GM21360 (cell line): ENCODE results near the gene ART4.

Experiments used
- ATAC-seq: cut with Tn5 transposase; IDR thresholded peaks from one replicate; pipeline ENCODE4 v1.9.1; 2021; ENCODE audit warnings: mild to moderate bottlenecking, moderate library complexity; ENCODE audit not compliant: unreplicated experiment

The ART4 gene

DNA sequence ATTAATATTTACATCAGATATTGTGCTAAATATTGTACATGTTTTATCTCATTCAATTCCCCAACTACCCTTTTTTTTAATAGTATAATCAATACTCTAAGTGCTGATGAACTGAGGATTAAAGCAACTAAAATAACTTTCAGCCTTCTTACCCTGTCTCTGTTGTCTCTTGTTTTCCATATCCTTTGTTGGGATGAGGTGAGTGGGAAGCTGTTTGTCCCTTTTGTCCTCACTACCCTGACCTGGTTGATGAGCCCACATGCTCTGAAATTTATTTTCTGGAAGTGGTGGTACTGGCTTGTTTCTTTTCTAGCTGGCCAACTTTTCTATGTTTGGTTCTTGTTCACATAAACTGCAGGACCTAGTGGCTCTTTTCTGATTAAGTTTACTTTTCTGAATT lies 9.6 kb upstream of the ART4 start:
- no peak for ATAC-seq

DNA sequence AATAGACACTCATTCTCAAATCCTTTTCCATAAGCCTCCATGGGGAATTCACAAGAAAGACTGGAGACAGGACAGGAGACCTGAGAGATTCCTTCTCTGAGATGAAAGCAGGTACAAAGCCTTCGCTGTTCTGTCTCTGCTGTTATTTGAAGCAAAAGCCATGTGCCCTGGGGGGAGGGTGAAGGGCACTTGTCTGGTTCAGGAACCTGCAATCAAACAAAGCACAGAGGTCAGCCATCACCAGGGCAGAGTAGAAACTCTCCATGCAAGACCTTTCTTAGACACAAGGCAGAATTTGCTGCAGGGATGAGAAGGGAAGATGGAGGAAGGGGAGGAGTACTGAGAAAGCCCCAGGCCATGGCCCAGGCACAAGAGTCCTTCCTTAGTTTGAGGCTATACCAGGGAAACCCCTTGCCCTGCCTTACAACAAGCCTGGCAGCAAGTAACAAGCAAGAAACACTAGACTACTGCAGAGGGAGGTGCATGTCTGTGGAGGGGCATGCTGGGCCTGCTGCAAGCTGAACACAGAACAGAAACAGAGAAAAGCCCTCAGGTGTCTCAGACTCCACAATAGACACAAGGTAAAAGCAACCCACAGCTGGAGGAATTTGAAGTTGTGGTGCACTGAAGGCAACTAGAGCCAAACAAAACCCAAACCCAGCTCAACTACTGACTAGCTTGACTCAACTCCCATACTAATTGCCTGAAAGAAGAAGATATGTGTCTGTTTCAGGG lies 7.8 kb upstream of the ART4 start:
- peak; percentile 63 for ATAC-seq

- no peak for ATAC-seq
Observed at GRCh38 chr12:14849661-14850060, 6.3 kb upstream of the ART4 start.

DNA sequence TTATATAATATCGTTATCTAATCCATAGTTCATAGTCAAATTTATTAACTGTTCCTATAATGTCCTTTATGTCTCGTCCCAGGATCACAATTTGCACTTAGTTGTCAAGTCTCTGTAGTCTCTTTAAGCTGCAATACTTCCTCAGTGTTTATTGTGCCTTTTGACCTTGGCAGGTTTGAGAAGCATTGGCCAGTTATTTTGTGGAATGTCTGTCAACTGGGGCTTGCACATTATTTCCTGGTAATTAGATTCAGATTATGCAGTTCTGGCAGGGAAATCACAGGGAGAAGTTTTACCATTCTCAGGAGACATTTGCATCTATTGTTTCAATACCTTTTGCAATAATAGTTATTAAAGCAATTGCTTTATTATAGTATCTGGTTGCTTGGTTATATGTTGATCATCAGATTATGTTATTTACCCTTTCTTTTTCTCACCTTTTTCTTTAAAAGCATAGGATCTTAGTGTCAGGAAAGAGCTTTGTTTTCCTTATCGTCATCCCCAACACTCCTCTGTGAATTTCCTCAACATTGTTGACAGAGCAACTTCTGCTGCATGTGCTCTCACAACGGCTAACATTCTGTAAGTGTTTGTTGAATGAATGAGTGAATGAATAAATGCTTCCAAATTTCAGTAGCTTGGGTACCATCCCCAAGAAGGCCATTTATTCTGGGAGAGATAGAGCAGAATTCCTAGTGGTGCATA lies 3.7 kb upstream of the ART4 start:
- no peak for ATAC-seq

DNA sequence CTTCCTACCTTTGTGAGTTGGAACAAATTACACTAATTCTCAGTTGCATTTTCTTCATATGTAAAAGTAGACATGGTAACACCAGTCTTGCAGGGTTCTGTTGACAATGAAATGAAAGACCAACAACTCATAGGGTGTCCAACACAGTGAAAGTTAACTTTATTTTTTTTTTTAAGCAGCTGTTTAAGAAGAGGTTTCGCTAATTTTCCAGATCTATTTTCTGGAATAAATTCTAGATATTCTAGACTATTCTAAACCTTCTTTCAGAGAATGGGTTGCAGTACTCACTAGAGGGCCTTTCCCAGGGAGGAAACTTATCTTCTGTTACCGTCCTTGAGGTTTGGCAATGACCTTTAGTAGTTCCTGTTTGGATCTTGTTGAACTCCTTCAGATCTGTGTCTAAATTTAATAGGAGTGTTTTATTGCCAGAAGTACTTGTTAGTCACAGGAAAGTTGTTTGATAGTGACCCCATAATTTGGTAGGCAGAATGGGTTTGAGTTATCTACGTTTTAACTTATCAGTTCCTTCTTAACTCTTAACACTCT lies 2.8 kb upstream of the ART4 start:
- no peak for ATAC-seq

GRCh38 chr12:14845350-14845750 lies 2.0 kb upstream of the ART4 start:
- no peak for ATAC-seq

DNA sequence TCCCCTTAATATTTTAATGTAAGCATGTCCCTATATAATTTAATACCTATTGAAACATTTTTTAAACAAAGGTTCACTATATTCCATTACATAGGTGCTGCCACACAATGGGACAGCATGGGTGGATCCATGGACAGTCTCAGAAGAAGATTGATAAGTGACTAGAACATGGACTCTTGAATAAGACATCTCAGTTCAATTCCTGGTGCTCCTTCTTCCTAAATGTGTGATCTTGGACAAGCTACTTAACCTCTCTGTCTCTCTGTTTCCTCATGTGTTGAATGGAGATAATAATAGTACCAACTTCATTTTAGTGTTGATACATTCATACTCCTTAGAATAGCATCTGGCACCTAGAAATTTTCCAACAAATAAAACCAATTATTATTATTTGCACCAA lies 1.1 kb upstream of the ART4 start:
- no peak for ATAC-seq

- no peak for ATAC-seq
Observed at GRCh38 chr12:14842315-14842714, 1.0 kb downstream of the ART4 start.

DNA sequence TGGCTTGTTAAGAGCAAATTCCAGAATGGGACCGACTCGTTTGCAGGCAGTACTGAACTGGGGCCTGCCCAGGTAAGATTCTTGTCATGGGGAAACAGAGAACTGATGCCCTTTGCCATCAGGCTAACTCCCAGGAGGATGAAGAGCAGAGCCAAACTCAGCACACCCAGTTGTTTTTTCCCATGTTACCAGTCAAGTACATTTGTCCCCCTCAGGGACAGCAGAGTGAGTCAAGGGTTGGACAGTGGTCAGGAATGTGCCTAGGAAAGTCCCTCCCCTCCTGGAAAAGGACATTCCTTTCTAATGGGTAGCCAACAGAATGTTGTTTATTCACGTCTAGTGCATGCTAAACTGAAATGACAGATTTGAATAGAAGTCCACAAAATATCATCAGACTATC lies 1.6 kb downstream of the ART4 start:
- ATAC-seq, result no peak

- ATAC-seq, result no peak
Observed at GRCh38 chr12:14840616-14841015, 2.7 kb downstream of the ART4 start.

GRCh38 chr12:14839262-14839661 lies 4.1 kb downstream of the ART4 start:
- ATAC-seq, result no peak

DNA sequence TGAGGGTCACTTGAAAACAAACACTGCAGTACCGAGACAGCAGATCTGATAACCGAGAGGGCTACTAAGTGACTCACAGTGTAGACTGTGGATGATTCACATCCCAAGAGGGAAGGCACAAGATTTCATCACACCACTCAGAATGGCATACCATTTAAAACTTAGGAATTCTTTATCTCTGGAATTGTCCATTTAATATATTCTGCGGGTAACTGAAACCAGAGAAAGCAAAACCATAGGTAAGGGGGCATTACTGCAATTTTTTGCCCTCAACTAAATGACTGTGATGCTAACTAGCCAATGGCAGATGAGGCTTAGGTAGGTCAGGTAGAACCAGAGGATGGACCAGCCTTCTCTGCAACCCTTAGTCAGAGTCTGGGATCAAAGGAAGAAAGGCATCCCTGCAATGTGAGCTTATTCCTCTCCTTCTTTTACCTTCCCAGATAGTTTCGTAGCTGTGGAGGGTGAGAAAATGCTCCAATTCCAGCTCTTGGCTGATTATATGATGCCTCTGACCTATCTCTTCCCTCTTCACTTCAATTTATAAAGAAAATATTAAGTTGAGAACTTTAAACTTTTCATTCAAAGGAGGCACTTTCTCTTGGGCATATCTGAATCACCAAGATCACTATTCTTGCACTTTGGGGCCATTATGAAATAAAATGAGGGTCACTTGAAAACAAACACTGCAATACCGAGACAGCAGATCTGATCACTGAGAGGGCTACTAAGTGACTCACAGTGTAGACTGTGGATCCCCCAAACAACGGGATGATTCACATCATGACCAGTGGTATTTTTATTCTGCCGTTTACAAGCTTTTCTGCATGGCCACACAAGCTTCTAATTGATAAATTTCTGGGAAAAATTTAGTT lies 6.8 kb downstream of the ART4 start:
- ATAC-seq, result no peak

- no peak for ATAC-seq
Observed at GRCh38 chr12:14834509-14834908, 8.8 kb downstream of the ART4 start.

GRCh38 chr12:14833952-14834351 lies 9.4 kb downstream of the ART4 start:
- ATAC-seq, result no peak

GRCh38 chr12:14833336-14833735 lies 10.0 kb downstream of the ART4 start:
- ATAC-seq, result no peak

DNA sequence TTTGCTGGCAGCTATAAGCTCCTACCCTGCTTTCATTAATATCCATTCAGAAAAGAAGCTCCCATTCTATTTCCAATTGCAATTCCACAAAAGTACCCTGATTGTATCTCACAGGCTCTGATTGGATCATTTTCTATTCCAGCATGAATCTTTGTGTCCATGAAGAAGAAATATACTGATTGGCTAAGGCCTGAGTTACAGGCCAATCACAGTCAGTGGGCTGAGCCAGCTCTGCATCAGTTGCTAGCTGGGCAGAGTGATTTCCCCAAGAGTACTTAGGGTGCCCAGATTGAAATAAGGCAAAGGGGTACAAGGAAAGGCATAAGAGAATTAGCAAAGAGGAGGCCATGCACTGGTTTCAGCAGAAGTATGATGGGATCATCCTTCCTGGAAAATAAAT lies 14.4 kb downstream of the ART4 start:
- peak; percentile 52 for ATAC-seq

DNA sequence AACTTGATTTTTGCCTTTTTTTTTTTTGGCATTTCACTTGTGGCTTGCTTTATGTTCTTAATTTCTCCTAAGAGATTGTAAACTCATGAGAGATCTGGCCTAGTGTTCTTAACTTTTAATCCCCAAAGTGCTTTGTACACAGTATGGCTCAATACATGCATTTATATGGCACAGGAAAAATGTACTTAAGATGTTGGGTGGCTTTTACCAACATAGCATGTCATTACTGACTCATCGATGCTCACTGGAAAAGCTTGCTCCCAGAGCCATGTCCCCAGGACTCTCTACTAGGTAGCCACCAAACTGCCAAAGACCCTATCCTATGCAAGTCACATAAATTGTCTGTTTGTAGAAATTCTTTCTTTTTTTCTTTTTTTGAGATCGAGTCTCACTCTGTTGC lies 16.3 kb downstream of the ART4 start:
- no peak for ATAC-seq

DNA sequence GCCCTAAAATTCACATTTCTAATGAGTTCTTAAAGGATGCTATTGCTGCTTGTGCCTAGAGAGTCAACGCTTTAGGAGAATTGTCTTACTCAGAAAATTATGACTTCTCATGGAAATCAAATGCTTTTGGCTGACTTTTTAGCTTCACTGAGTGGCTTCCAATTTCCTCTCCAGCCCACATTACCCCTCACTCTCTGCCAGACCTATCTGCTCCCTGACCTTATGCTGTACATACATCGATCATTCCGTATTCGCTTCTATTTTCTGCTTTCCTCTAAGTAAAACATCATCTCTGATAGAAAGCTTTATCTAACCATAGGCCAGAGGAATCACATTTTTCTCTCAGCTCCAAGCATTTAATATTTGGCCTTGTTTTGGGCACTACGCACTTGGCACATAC lies 16.8 kb downstream of the ART4 start:
- no peak for ATAC-seq

DNA sequence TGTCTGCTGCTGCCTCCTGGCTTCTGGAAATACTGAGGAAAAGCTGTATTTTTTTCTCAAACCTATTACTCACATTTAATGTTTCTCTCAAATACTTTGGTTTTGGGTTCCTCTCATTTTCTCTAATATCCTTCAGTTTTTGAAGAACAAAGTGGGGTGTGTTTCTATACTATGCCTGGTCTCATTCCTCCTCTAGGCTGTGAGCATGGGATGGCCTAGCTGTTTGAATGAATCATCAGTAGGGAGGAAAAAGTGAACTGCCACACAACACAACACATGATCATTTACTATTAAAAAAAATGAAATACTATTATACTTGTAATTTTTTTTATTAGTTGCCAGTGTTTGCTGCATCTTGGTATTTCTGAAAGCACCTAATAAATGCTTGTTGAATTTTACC lies 18.1 kb downstream of the ART4 start:
- ATAC-seq, result no peak

DNA sequence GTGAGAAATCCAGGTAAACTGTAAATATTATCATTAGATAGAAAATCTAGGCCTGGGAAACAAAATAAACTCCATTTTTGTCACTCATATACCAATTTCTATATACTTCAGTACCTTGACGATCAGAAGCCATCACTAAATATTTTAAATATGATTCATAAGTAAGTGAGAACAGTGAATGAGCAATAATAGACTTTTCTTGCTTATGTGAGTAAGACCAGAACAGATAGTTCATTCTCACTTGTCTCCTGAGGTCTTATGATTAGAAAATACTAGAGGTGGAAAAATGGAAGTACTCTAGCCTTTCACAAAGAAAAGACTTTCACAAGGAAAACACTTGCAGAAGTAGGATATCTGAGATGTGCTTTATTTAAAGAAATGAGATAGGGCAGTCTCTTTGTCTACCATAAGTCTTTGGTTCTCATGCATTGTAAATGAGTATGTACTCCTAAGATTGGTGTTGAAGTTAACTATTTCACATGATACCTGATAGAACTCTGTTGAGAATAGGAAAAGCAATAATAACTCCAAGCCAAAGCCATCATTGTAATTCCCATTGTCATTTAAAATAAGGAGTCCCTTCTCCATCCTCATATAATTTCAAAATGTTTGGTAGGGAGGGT lies 19.2 kb downstream of the ART4 start:
- ATAC-seq, result no peak

DNA sequence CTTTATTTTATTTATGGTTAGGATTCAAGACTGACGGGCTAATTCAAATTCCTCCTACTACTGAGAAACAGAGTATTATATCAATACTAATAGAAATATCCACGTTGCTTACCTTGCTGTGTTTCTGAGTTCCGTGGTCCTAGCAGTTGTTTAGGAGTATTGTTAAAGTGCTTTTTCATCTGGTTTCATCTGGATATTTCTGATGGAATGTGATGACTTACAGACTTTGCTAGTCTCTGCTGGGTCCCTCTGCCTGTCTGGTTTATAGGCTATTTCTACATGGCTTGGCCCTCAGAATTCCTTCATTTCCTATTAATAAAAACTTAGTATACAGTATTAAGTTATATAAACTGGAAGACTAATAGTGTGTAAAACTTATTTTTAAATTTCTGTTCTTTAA lies 29.3 kb downstream of the ART4 start, which contains the start of gene SMCO3:
TSS of gene SMCO3 (minus strand) at position 169 of the 400 bp plus-strand sequence. CDS start 7,502 bp downstream, outside the sequence.
- no peak for ATAC-seq
